WTC11 (cell line): ENCODE measurements around the gene TRIM66. TPM values are rescaled to one million over a fixed set of nuclear protein-coding genes. Genes with fewer than 3 reads are reported as not detected.

Experiments
- ATAC-seq: fragments of 200-7000 bp; cut with Tn5 transposase; 2 replicates; pipeline ENCODE4 v1.10.0; 2021; ENCODE audit warnings: mild to moderate bottlenecking, moderate library complexity
- CTCF ChIA-PET: fragments of 300-600 bp; sonication (Branson Sonifier 250); formaldehyde crosslinking; loops from one replicate; lab custom pipeline; 2021; ENCODE audit warnings: antibody characterized with exemption; lab: Charles Lee
- POLR2A ChIA-PET: fragments of 350-600 bp; sonication (Branson Sonifier 250); formaldehyde crosslinking; loops from one replicate; lab custom pipeline; 2021; ENCODE audit warnings: antibody characterized with exemption; lab: Charles Lee
- DNase-seq: peaks from one replicate; pipeline ENCODE4 v3.0.0; 2021; ENCODE audit warnings: low spot score
- H3K27ac Mint-ChIP-seq: 2 replicates; pipeline ENCODE4 v1.8.0; 2021; ENCODE audit warnings: mixed read lengths
- H3K27me3 Mint-ChIP-seq: 2 replicates; pipeline ENCODE4 v1.8.0; 2021; ENCODE audit warnings: low read depth, mild to moderate bottlenecking, moderate library complexity, mixed read lengths
- H3K36me3 Mint-ChIP-seq: 2 replicates; pipeline ENCODE4 v1.8.0; 2021; ENCODE audit warnings: mixed read lengths
- H3K4me1 Mint-ChIP-seq: 2 replicates; pipeline ENCODE4 v1.8.0; 2022; ENCODE audit warnings: mixed read lengths
- H3K4me3 Mint-ChIP-seq: 2 replicates; pipeline ENCODE4 v1.8.0; 2021; ENCODE audit warnings: mild to moderate bottlenecking, moderate library complexity, mixed read lengths
- H3K9me3 Mint-ChIP-seq: 2 replicates; pipeline ENCODE4 v1.8.0; 2021; ENCODE audit warnings: mixed read lengths
- ELF4 ChIP-seq: sonication (generic); formaldehyde crosslinking; IDR thresholded peaks from 2 replicates; pipeline ENCODE4 v1.8.1; 2022; ENCODE audit warnings: low read depth, mild to moderate bottlenecking, moderate library complexity, missing genetic modification reagents
- ETV6 ChIP-seq: sonication (generic); formaldehyde crosslinking; IDR thresholded peaks from 2 replicates; pipeline ENCODE4 v1.8.1; 2022; ENCODE audit warnings: mild to moderate bottlenecking, missing genetic modification reagents
- FOXP4 ChIP-seq: sonication (generic); formaldehyde crosslinking; IDR thresholded peaks from 2 replicates; pipeline ENCODE4 v1.8.0; 2022; ENCODE audit warnings: mild to moderate bottlenecking, missing genetic modification reagents
- JUN ChIP-seq: sonication (generic); formaldehyde crosslinking; IDR thresholded peaks from 2 replicates; pipeline ENCODE4 v1.8.0; 2023; ENCODE audit warnings: mild to moderate bottlenecking, missing genetic modification reagents
- KAT7 ChIP-seq: sonication (generic); formaldehyde crosslinking; IDR thresholded peaks from 2 replicates; pipeline ENCODE4 v1.8.1; 2023; ENCODE audit warnings: missing genetic modification reagents, mild to moderate bottlenecking, borderline replicate concordance
- MYBL2 ChIP-seq: sonication (generic); formaldehyde crosslinking; IDR thresholded peaks from 2 replicates; pipeline ENCODE4 v1.8.1; 2023; ENCODE audit warnings: mild to moderate bottlenecking, moderate library complexity, missing genetic modification reagents
- NR2C2 ChIP-seq: sonication (generic); formaldehyde crosslinking; IDR thresholded peaks from 2 replicates; pipeline ENCODE4 v1.8.0; 2022; ENCODE audit warnings: mild to moderate bottlenecking, missing genetic modification reagents
- PRRX2 ChIP-seq: fragments of 250-450 bp; sonication (Bioruptor Pico); IDR thresholded peaks from 2 replicates; pipeline ENCODE4 v1.8.0; 2021; ENCODE audit warnings: mild to moderate bottlenecking
- SP1 ChIP-seq: sonication (generic); formaldehyde crosslinking; conservative IDR thresholded peaks from 2 replicates; pipeline ENCODE4 v1.8.1; 2022; ENCODE audit warnings: missing genetic modification reagents
- USF1 ChIP-seq: sonication (generic); formaldehyde crosslinking; IDR thresholded peaks from 2 replicates; pipeline ENCODE4 v1.8.0; 2022; ENCODE audit warnings: mild to moderate bottlenecking, missing genetic modification reagents
- ZNF423 ChIP-seq: fragments of 250-450 bp; sonication (Bioruptor Pico); IDR thresholded peaks from 2 replicates; pipeline ENCODE4 v2.1.2; 2022; ENCODE audit warnings: mild to moderate bottlenecking, moderate library complexity
- ZSCAN18 ChIP-seq: fragments of 250-450 bp; sonication (Bioruptor Pico); IDR thresholded peaks from 2 replicates; pipeline ENCODE4 v2.1.2; 2022; ENCODE audit warnings: mild to moderate bottlenecking, moderate library complexity
- total RNA-seq: library from RNA; stranded (reverse); gene quantifications from 3 replicates; pipeline ENCODE4 v1.2.3, GENCODE V29; 2021
- TF ChIP-seq, protein P1 (sequence below): fragments of 250-450 bp; sonication (Bioruptor Pico); conservative IDR thresholded peaks from 2 replicates; pipeline ENCODE4 v1.9.0; 2021; ENCODE audit warnings: mild to moderate bottlenecking
- TF ChIP-seq, protein P2 (sequence below): fragments of 250-450 bp; sonication (Bioruptor Pico); IDR thresholded peaks from 2 replicates; pipeline ENCODE4 v1.9.0; 2021; ENCODE audit warnings: mild to moderate bottlenecking
- TF ChIP-seq, protein P3 (sequence below): fragments of 250-450 bp; sonication (Bioruptor Pico); IDR thresholded peaks from 2 replicates; pipeline ENCODE4 v1.9.0; 2021; ENCODE audit warnings: moderate library complexity, mild to moderate bottlenecking, inconsistent platforms, borderline replicate concordance
- TF ChIP-seq, protein P4 (sequence below): sonication (generic); formaldehyde crosslinking; IDR thresholded peaks from 2 replicates; pipeline ENCODE4 v1.8.1; 2022; ENCODE audit warnings: low read depth, mild to moderate bottlenecking, moderate library complexity, missing genetic modification reagents, borderline replicate concordance

The TRIM66 gene
- total RNA-seq, 1 experiment from 2014 or later, result 5.6 TPM

DNA sequence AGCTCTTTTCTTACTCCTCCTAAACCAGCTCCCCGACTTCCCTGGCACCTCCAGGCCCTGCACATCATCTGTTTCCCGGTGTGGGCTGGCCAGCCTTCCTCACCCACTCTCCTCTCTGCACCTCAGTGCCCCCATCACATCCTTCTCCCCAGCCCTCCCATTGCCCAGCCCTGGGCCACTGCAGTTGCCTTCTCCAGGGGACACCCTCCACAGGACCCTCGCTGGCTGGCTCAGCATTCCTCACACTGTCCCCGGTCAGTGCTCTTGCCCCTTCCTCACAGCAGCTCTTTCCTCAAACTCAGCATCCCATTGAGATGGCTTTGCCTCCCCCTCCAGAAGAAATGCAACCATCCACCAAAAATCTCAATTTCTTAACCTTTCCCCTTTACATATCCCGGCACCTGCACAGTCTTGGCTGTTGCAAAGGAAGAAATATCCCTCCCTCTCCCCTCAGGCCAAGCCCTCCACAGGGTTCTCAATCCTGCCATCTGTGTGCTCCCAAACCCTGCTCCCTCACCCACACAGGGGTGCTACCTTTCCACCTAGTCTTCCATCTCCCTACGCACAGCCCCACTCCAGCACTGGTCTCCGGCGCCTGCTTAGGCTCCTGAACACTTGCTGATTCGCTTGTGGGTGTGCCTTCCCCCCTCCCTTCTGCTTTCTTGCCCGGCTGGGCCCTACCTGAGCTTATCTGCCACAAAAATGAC is 19.6 kb upstream of the TRIM66 start:
- Mint-ChIP-seq H3K27ac (peak overlapping the region; percentile 92), H3K4me1 (peaks cover 58% of the 10 kb centered on the region), H3K9me3 (no peaks in the 10 kb centered on the region), H3K4me3 (peak overlapping the region; percentile 1; the same call in 1 of the 2 replicates), H3K36me3 (peaks cover 17% of the 10 kb centered on the region)
- ATAC-seq (no peak), DNase-seq (no peak)
- CTCF ChIA-PET, result interaction anchor here (1.2 to 2.2 kb wide), 4 partner anchors 13 to 112 kb away, joined by 3 to 9 read pairs (median 6); no protein-coding TSS in a partner anchor
- POLR2A ChIA-PET, result interaction anchor here (1.0 to 5.2 kb wide), 3 partner anchors 13 to 170 kb away, joined by 3 to 54 read pairs (median 3); no protein-coding TSS in a partner anchor
- TF ChIP-seq FOXP4 (CRISPR knock-in tag), result no peak
- TF ChIP-seq ETV6 (CRISPR knock-in tag), result no peak
- no peak for TF ChIP-seq NR2C2 (CRISPR knock-in tag)
- TF ChIP-seq, protein P1, sequence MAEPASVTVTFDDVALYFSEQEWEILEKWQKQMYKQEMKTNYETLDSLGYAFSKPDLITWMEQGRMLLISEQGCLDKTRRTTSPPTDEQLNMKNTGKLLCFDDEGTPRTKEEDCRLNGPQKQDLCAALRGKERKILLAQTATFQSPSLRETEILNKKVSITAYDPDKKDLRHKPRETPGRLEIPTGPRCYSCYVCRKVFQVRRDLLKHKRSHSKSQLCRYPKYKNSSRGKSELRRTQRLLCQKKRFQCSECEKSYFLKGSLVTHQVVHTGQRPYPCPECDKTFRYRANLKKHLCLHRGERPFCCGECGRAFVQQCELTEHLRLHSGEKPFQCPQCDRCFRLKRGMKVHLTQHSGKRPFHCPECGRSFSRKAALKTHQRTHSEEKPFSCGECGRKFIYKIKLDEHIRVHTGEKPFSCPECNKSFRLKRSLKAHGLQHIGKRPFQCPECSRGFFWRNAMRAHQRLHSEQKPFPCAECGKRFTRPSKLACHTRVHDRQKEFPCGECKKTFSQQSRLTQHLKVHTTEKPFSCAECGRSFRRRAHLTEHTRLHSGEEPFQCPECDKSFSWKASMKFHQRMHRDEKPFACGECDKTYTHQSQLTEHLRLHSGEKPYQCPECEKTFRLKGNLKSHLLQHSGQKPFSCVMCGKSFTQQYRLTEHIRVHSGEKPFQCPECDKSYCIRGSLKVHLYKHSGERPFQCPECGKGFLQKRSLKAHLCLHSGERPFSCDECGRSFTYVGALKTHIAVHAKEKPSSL (CRISPR knock-in tag), result no peak
- no peak for TF ChIP-seq KAT7 (CRISPR knock-in tag)
- TF ChIP-seq MYBL2 (CRISPR knock-in tag), result no peak
- no peak for TF ChIP-seq ELF4
- TF ChIP-seq, protein P2, sequence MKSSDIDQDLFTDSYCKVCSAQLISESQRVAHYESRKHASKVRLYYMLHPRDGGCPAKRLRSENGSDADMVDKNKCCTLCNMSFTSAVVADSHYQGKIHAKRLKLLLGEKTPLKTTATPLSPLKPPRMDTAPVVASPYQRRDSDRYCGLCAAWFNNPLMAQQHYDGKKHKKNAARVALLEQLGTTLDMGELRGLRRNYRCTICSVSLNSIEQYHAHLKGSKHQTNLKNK, result no peak
- TF ChIP-seq, protein P3, sequence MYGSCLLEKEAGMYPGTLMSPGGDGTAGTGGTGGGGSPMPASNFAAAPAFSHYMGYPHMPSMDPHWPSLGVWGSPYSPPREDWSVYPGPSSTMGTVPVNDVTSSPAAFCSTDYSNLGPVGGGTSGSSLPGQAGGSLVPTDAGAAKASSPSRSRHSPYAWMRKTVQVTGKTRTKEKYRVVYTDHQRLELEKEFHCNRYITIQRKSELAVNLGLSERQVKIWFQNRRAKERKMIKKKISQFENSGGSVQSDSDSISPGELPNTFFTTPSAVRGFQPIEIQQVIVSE, result no peak
- no peak for TF ChIP-seq USF1 (CRISPR knock-in tag)
- TF ChIP-seq SP1, result no peak
- TF ChIP-seq ZNF423 (CRISPR knock-in tag), result no peak
- TF ChIP-seq, protein P4, sequence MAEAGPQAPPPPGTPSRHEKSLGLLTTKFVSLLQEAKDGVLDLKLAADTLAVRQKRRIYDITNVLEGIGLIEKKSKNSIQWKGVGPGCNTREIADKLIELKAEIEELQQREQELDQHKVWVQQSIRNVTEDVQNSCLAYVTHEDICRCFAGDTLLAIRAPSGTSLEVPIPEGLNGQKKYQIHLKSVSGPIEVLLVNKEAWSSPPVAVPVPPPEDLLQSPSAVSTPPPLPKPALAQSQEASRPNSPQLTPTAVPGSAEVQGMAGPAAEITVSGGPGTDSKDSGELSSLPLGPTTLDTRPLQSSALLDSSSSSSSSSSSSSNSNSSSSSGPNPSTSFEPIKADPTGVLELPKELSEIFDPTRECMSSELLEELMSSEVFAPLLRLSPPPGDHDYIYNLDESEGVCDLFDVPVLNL (CRISPR knock-in tag), result no peak
- no peak for TF ChIP-seq PRRX2 (CRISPR knock-in tag)
- TF ChIP-seq JUN (CRISPR knock-in tag), result no peak
- no peak for TF ChIP-seq ZSCAN18 (CRISPR knock-in tag)
- TF ChIP-seq, all 79 proteins: peak for 0
- no peaks in the 10 kb centered on the region for H3K27me3 Mint-ChIP-seq
